Measurements from ENCODE around the gene OR10A7.
"Not testable (repeated sequence)": the region's sequence is repeated elsewhere in the genome, so short reads cannot be mapped to it uniquely, and the experiment has no call there.

The OR10A7 gene, protein sequence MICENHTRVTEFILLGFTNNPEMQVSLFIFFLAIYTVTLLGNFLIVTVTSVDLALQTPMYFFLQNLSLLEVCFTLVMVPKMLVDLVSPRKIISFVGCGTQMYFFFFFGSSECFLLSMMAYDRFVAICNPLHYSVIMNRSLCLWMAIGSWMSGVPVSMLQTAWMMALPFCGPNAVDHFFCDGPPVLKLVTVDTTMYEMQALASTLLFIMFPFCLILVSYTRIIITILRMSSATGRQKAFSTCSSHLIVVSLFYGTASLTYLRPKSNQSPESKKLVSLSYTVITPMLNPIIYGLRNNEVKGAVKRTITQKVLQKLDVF

DNA sequence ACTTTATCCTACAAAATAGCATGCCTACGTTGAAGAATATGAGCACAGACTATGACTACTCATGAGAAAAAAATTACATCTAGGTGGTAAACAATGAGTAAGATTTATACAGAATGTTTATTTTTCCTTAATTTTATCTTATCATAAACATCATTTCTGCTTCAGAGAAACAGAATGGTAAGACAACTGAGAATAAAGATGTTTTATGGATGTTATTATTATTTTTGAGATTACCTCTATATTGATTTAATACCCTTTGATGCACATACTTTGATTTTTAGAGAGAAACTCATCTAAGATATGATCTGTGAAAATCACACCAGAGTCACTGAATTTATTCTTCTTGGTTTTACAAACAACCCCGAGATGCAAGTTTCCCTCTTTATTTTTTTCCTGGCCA lies at the start of gene OR10A7:
TSS of gene OR10A7 (plus strand) at position 301 of the 400 bp plus-strand sequence. CDS start at position 301, 0 bp downstream.
- DNase-seq: no peak

DNA sequence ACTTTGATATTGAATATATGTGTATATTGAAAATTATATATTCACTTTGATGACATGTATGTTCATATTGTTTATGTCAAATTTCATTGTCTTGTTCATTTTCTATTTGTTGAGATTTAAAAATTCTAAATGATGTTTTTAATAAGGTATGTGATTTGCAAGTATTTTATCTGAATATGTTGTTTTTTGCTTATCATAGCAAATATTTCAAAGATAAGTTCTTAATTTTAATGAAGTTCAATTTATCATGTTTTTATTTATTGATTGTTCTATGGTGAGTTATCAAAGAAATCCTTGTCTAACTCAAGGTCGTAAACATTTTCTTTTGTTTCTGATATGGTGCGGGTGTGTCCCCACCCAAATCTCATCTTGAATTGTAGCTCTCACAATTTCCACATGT lies 49.4 kb upstream of the OR10A7 start:
- DNase-seq: no peak

DNA sequence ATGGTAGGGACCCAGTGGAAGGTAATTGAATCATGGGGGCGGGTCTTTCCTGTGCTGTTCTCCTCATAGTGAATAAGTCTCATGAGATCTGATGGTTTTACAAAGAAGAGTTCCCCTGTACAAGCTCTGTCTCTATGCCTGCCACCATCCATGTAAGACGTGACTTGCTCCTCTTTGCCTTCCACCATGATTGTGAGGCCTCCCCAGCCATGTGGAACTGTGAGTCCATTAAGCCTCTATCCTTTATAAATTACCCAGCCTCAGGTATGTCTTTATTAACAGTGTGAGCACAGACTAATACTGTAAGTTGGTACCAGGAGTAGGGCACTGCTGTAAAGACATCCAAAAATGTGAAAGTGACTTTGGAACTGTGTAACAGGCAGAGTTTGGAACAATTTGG lies 49.0 kb upstream of the OR10A7 start:
- not testable (repeated sequence) for DNase-seq

DNA sequence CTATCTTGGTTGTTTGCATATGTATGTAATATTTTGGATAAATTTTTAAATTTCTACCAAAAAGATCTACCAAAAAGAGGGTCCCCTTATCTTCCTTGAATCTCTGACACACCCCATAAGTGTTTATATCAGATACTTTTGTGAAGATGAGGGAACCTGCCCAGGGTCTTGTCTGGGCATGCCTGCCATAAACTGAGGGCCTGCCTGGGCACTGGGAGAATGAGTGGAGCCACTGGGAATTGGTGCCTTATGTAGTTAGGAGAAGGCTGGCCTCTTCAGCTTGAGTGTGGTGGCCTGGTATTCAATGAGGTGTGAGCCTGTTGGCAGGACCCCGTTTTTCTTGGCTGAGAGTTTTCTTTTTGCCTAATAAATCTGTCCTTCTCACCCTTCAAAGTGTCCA lies 48.1 kb upstream of the OR10A7 start:
- DNase-seq: no peak

- DNase-seq: no peak
These were observed 47.4 kb upstream of the OR10A7 start for GRCh38 chr12:55173456-55173855.

- no peak for DNase-seq
These were observed 32.3 kb upstream of the OR10A7 start for GRCh38 chr12:55188573-55188972.

GRCh38 chr12:55188974-55189556 lies 31.8 kb upstream of the OR10A7 start:
- no peak for DNase-seq

DNA sequence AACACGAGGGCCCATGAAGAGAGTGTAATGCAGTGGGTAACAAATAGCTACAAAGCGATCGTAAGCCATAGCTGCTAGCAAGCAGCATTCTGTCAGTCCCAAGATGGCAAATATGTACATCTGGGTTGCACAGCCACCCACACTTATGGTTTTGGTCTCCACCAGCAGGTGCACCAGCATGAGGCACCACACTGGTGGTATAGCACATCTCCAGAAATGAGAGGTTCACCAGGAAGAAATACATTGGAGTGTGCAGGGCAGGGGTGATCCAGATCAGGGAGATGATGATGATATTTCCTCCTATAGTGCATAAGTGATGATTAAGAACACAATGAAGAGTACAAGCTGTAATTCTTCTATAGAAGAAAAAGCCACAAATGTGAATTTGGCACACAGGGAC lies 26.4 kb upstream of the OR10A7 start:
- DNase-seq: no peak

GRCh38 chr12:55226523-55226922 lies 5.7 kb downstream of the OR10A7 start:
- no peak for DNase-seq

- no peak for DNase-seq
These were observed 6.8 kb downstream of the OR10A7 start for GRCh38 chr12:55227643-55228042.

DNA sequence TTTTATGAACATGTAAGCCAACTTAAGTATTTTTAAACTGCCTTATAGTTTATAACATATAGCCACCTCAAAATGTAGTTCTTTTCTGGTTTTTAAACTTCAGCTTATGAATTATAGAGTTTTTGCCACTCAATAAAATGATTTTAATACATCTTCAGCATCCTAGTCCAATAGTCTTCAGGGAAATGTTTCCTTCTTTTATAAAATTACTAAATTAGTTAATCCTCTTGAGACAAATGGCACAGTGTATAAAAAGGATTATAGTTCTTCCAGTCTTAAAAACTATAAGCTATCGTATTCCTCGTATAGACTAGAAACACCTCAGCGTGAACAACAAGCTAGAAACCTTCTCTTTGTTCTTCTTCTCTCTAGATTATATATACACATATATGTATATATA lies 23.5 kb downstream of the OR10A7 start, which contains the start of gene OR6C74:
TSS of gene OR6C74 (plus strand) at position 301 of the 400 bp plus-strand sequence. CDS start 2,679 bp downstream, outside the sequence.
- DNase-seq: no peak

GRCh38 chr12:55246159-55246558 lies 25.3 kb downstream of the OR10A7 start:
- no peak for DNase-seq

- DNase-seq: no peak
These were observed 30.1 kb downstream of the OR10A7 start for GRCh38 chr12:55250944-55251343.

GRCh38 chr12:55253281-55253680 lies 32.5 kb downstream of the OR10A7 start:
- no peak for DNase-seq

- no peak for DNase-seq
These were observed 36.0 kb downstream of the OR10A7 start for GRCh38 chr12:55256831-55257230.

- DNase-seq: no peak
These were observed 37.5 kb downstream of the OR10A7 start for GRCh38 chr12:55258303-55258702.
